GM21737 (cell line): Measurements from ENCODE around the gene VAC14.
"Not testable (repeated sequence)": the region's sequence is repeated elsewhere in the genome, so short reads cannot be mapped to it uniquely, and the experiment has no call there.

Experiments
- ATAC-seq: cut with Tn5 transposase; IDR thresholded peaks from one replicate; pipeline ENCODE4 v1.9.1; 2021; ENCODE audit warnings: mild to moderate bottlenecking, moderate library complexity; ENCODE audit not compliant: unreplicated experiment

Gene VAC14

GRCh38 chr16:70800781-70801480, at the start of gene VAC14:
VAC14 (minus strand) TSS chr16:70801158; CDS start chr16:70800900, 258 bp downstream.
- ATAC-seq, result peak; percentile 89

- not testable (repeated sequence) for ATAC-seq
Observed at GRCh38 chr16:70823498-70824118, 22.6 kb upstream of the VAC14 start.

GRCh38 chr16:70822734-70823133, 21.8 kb upstream of the VAC14 start:
- not testable (repeated sequence) for ATAC-seq

GRCh38 chr16:70818088-70818487, 17.1 kb upstream of the VAC14 start:
- not testable (repeated sequence) for ATAC-seq

- ATAC-seq, result no peak
Observed at GRCh38 chr16:70809392-70810060, 8.6 kb upstream of the VAC14 start.

GRCh38 chr16:70808371-70808770, 7.4 kb upstream of the VAC14 start:
- ATAC-seq, result no peak

GRCh38 chr16:70805787-70806186, 4.8 kb upstream of the VAC14 start:
- no peak for ATAC-seq

GRCh38 chr16:70805380-70805779, 4.4 kb upstream of the VAC14 start:
- ATAC-seq, result no peak

- no peak for ATAC-seq
Observed at GRCh38 chr16:70804734-70805169, 3.8 kb upstream of the VAC14 start.

- ATAC-seq, result no peak
Observed at GRCh38 chr16:70804153-70804733, 3.3 kb upstream of the VAC14 start.

GRCh38 chr16:70803319-70803718, 2.4 kb upstream of the VAC14 start:
- ATAC-seq, result no peak

- ATAC-seq, result no peak
Observed at GRCh38 chr16:70801611-70802010, 653 bp upstream of the VAC14 start.

- no peak for ATAC-seq
Observed at GRCh38 chr16:70800311-70800710, 647 bp downstream of the VAC14 start.

GRCh38 chr16:70796301-70796700, 4.7 kb downstream of the VAC14 start:
- no peak for ATAC-seq

GRCh38 chr16:70795296-70795912, 5.6 kb downstream of the VAC14 start:
- ATAC-seq, result no peak

- ATAC-seq, result no peak
Observed at GRCh38 chr16:70793851-70794502, 7.0 kb downstream of the VAC14 start.

- no peak for ATAC-seq
Observed at GRCh38 chr16:70790815-70791214, 10.1 kb downstream of the VAC14 start.

GRCh38 chr16:70789595-70790447, 11.1 kb downstream of the VAC14 start:
- ATAC-seq, result no peak

- ATAC-seq, result no peak
Observed at GRCh38 chr16:70788668-70789594, 12.0 kb downstream of the VAC14 start.
